ENCODE measurements around the gene ATP5F1A.
"Not testable (repeated sequence)": the region's sequence is repeated elsewhere in the genome, so short reads cannot be mapped to it uniquely, and the experiment has no call there.

Gene ATP5F1A

DNA sequence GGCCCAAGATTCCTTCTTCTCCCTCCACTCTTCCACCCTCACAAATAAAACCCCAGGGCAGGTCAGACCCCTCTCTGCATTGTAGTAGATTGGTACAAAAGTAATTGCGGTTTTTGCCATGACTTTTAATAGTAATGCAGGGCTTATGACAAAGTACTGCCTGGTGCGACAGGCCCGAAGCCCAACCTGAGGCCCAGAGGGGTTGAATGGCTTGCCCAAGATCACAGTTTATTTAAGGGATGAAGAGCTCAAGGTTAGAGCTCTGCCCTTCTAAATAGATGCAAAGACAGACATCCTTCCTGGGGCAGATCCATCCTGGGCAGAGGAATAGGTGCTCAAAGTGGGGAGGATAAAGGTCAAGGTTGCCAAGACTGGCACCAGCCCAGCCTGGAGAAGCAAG, 25.1 kb downstream of the ATP5F1A start:
- no peak for DNase-seq

DNA sequence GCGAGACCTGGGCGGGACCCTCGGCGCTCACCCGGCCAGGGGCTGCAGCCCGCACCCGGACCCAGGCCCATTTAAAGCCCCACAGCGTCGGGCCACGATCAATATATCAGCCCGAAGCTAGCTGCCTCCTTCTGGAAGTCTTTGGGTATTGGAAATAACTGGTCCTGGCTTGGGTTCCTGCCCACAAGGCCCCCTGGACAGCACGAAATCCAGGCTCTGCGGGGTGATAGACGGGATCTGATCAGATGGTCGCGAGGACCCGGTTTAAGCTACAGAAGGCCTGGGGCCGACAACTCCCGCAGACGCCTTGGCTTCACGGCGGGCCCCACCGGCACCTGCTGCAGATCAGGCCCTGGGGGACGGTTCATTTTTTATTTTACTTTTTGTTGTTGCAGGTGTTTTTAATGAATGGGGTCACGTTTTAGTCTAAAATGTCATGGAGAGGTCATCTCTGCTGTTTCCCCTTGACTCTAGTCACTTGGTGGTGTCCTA, 25.7 kb downstream of the ATP5F1A start:
- no peak for DNase-seq

DNA sequence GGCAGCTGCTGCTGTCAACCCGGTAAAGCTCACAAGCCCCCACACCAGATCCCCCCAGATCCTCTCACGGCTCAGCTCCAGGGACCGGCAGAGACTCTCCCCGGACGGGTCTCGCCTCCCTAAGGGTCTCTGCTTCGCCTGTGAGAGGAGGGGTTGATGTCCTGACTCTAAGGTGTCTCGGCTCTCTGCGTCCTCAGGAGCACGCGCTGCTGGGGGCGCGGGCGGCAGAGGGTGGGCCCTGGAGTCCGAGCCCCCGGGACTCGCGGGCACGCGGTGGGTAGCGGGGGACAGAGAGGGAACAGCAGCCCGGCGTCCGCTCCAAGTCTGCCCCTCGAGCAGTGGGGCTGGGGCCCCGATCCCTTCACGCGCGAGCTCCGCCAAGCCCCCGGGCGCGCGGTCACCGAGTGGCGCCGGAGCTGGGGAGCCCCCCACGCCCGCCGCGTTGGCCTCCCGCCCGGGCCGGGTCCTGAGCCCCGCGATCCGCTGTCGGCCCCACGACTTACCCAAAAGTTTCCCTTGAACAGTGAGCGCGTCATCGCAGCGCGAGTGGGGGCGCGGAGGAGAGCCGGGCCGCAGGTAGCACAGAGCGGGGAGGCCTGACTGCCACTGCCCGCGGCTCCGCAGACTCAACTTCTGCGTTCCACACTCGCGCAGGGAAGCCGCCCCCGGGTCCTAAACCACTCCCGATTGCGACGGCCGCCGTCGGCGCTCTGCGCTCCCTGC, 26.3 kb downstream of the ATP5F1A start, which contains the start of gene PSTPIP2:
PSTPIP2 (minus strand) TSS at position 608 of the 723 bp plus-strand sequence; CDS start at position 536, 72 bp downstream.
- DNase-seq, result peak; percentile 79

DNA sequence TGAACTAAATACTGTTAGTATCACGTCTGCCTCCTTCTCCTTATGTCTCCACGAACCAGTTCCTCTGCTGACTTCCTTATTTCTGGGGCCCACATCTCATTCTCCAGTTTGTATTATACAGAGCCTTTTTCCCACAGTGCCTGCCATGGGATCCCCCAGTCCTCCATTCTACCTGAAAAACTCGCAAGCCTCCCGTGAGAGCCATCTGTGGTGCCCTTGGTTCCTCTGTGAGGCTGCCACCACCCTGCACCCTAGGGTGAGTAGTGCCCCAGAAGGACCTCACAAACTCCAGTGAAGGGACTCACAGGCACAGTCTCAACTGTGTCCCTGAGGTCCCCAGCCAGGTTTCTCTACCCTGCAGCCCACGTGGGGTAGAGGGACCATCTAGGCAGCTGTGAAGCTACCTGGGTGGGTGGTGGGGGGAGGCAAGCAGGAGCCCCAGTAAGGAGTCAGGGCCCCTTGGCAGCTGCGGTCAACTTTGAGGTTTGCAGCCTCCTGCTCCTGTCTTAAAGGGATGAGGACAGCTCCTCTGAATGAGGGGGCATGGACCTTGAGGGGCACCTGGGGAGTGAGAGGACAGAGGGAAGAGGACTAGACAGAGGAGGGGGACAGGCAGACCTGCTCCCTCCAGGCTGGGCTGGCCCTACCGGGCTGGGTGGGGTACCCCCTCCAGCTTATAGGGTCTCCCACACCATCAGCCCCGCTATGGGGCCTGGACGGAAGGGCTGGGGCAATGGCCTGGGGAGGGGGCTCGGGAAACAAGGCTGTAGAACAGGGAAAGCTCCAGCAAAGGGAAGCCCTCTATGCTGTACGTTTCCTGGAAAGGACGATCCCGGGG, 27.1 kb downstream of the ATP5F1A start:
- peak; percentile 51 for DNase-seq

DNA sequence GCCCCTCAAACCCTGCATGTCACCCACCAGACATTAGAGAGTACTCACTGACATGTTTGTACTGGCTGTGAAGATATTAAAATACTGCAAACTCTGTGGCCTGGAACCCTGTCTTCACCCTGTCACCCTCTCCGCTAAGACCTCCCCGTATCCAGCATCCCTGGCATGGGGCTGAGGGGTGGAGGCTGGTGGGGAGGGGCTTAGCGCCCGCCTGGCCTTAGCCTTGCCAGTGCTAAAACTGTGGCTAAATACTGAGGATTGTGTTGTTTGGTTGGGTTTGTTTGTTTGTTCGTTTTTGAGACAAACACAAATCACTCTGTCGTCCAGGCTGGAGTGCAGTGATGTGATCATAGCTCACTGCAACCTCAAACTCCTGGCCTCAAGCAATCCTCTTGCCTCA, 27.9 kb downstream of the ATP5F1A start:
- no peak for DNase-seq

DNA sequence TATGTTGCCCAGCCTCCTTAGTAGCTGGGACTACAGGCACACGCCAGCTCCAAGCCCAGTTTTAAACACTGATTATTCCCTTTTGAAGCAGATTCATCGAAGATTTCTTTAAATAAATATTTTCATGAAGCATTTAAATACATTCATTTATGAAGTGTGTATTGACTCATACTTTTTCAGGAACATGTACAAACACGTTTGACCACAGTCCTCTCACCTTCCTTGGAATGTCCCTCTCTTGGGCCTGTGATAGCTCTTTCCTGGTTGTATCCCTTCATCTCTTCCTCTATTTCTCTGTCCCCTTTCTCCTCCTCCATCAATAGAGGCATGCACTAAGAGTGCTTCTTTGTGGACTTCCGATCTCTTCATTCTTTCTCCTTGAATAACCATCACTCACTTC, 28.6 kb downstream of the ATP5F1A start:
- DNase-seq, result no peak

DNA sequence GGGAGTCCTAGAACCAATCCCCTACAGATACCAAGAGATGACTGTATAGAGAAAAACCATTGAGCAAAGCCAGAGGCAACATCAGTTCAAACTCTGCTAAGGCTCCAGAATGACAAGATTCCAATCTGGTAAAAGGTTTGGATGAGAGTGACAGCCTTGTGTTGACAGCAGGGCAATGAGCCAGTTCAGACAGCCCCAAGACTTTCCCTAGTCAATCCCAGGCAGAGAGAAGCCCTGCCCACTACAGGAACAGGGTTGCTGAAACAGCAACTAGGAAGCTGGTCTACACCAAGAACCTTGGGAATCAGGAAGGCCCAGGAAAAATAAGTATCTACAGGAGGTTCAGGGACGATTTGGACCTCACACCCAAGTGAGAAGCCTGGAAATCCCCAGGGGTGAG, 29.3 kb downstream of the ATP5F1A start:
- DNase-seq, result no peak

DNA sequence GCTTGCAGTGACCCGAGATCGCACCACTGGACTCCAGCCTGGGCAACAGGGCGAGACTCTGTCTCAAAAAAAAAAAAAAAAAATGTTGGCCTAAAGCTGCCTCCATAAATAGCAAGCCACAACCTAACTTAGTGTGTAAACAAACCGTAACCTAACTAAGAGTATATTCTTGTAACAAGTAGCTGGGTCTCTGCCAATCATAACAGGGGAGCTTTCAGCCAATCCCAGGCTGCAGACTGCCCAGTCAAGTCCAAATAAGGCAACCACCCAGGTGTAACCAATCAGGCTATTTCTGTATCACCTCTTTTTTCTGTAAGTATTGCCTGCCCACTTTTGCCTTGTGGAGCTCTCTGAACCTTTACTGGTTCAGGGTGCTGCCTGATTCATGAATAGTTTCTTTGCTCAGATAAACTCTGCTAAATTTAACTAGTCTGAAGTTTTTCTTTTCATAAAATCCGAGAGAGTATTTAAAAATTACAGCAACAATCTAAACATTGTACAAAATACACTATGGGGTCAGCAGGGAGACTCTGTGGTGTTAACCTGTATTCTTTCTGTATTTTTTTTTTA, 30.6 kb downstream of the ATP5F1A start:
- no peak for DNase-seq

DNA sequence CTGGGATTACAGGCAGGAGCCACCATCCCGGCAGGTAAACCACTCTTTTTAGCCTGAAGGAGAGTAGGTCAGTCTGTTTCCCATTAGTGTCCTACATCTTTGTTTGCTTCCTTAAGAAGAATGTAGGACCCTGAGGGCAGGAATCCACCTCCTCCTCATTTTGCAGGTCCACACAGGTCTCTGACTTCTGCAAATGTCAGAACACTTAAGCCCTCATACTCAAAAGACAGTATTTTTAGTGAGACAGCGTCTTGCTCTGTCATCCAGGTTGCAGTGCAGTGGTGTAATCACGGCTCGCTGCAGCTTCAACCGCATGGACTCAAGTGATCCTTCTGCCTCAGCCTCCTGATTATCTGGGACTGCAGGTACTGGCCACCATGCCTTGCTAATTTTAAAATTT, 35.3 kb downstream of the ATP5F1A start:
- DNase-seq, result no peak

DNA sequence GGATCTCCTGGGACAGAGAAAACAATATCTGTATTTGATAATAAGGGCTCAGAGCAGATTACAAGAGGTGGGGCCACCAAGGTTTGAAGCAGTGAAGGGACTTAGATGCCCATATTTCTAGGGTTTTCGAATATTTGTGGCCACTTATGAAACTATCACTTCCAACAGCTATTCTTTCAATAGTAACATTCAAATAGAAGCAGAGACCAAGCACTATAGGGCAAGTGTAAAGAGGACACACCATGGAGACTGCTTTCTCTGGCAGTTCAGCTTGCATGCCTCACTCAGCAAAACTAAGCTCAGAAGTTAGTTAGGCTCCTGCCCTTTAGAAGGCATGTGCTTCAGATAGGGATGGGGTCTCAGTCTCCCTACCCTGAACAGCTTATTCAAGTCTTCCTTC, 36.3 kb downstream of the ATP5F1A start:
- no peak for DNase-seq

DNA sequence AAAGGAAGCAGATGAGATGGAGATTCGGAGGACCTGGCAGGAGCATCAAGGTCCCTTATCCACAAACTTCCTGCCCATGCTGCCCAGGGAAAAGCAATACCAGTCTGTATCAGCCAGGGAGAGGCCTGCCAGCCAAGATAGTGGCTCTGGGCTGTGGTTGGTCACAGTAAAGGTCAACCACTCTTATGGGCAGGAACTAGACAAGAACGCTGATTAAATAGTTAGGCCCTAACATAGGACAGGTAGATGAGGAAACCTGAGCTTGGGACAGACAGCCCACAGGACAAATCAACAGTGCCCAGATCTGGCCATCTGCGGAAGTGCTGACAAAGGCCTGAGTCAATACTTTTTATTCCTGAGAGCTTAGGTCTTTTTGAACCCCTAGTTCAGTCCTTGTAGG, 36.7 kb downstream of the ATP5F1A start:
- no peak for DNase-seq

DNA sequence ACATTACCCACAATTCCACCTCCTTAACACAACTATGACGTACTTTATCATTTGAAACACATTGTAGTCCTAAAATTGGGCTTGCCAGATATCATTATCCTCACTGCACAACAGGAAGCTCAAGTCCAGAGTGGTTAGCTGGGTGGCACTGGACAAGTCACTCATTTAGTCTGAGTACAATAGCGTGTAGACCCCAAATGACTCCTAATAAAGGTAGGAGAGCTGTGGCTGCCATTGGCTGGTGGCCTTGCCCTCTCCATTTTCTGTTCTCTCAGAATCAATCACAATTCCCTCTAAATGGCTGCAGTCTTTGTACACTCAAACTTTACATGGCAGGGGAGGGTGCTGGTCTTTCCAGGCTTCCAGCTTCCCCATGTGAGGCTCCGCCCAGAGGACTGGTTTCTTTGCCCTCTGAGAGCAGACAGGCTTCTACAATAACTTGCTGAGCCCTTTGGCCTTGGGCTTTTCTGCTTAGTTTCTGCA, 37.7 kb downstream of the ATP5F1A start:
- no peak for DNase-seq

DNA sequence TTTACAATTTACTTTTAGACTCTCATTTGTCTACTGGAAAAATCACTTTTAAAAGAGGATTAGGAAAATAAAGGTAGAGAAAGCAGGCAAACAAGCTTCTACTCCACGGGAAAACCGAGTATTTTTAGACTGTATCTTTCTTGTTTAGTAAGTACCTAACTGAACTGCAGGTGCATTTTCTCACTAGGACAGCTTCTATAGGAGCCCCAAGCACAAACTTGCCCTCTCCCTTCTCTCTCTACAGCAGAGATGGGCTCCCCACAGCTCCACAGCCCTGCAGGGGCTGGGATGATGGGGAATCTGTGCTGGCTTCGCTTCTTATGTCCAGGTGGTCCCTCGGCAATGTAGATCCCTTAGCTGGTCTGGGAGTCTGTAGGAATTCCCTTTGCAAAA, 42.3 kb downstream of the ATP5F1A start:
- DNase-seq, result no peak

DNA sequence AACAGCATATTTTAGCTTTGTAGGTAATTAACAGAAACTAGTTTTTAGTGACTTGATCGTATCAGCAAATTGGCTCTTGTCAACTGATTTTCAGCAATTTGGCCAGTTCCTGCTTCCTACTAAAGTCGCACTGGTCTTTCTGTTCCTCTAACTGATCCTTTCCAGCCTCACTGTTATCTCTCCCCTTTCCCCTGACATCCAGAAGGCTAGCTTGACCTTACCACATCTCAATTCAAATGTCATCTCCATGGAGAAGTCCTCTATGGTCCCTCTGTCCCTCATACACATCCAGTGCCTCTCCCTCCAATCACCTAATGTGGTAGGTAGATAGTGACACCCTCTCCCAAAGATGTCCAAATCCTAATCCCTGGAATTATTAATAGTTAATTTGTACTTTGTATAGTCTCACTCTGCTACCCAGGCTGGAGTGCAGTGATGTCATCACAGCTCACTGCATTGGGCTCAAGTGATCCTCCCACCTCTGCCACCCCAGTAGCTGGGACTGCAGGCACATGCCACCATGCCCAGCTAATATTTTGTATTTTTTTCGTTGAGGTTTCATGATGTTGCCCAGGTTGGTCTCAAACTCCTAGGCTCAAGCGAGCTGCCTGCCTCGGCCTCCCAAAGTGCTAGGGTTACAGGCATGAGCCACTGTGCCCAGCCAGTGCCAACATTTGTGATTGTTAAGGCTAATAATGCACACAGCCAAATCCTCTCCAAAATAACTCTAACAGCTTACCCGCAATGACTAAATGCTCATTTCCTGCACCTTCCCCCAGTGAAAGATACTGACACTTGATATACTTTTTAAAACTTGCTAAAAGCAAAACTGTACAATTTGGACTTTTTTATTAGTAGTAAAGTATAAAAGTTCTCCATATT, 42.9 kb downstream of the ATP5F1A start:
- no peak for DNase-seq

DNA sequence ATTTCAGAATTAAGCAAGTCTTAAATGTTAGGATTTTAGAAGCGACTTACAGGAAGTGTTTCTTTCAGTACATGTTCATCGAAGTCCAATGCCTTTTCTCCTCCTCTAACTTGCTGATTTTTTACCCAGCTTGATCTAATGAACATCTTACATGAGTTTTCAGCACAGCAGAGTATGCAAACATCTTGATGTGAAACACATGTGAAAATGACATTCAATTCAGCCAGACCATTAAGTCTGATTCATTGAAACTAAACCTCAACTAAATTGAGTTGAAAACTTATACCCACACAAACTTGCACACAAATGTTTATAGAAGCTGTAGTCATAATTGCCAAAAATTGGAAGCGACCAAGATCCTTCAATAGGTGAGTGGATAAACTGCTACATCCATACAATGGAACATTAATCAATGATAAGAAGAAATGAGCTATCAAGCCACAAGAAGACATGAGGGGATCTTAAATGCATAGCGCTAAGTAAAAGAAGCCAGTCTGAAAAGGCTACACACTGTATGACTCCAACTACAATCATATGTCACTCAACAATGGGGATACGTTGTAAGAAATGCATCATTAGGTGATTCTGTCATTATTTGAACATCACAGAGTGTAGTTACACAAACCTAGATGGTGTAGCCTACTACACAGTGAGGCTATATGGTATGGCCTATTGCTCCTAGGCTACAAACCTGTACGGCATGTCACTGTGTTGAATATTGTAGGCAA, 44.6 kb downstream of the ATP5F1A start:
- no peak for DNase-seq

DNA sequence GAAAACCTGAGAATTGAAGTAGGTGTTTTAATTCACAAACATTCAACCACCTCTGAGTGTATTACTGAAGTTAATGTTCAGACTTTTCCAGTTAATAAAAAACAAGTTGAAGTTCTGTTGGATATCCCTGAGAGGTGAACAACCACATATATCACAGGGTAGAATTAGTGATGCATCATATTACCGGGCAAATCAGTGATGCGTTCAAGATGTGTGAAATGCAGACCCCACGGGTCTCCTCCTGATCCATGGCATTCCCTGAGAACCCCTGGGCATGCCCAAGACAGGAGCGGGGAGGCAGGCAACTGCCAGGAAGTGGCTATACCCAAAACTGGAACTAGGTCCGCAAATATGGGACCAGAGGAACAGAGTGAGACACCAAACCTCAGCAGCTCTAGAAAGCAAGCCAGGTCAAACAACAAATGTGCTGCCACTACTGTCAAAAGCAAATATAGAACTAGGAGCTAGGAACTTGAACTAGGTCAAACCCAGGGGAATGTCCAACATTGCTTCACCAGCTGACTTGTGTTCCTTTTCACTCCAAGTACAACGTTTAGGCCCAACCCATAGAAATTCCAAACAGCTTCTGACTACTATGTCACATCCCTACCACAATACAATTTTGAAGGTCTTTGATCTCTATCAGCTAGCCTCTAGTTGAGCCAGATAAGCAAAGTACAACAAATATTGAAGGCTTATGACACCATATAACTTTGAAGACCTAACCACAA, 46.2 kb downstream of the ATP5F1A start:
- DNase-seq, result no peak

DNA sequence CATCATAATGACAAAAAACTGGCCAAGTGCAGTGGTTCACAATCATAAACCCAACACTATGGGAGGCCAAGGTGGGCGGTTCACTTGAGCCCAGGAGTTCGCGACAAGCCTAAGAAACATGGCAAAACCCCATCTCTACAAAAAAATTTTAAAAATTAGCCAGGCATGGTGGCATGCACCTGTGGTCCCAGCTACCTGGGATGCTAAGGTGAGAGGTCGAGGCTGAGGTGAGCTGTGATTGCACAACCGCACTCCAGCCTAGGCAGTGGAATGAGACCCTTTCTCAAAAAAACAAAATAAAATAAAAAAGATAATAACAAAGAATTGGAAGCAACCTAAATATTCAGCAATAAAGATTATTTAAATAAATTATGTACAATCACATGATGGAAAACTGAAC, 47.8 kb downstream of the ATP5F1A start:
- no peak for DNase-seq

DNA sequence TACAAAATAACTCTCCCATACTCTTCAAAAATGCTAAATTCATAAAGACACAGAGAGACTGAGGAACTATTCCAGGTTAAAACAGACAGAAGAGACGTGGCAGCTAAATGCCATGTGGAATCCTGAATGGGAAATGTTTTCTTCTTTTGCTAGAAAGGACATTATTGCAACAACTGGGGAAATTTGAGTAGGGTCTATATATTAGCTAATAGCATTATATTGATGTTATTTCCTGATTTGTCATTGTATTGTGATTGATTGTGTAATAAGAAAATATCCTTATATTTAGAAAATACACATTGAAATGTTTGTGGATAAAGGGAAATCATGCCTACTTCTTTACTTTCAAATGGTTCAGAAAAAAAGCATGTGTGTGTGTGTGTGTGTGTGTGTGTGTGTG, 49.5 kb downstream of the ATP5F1A start:
- no peak for DNase-seq

DNA sequence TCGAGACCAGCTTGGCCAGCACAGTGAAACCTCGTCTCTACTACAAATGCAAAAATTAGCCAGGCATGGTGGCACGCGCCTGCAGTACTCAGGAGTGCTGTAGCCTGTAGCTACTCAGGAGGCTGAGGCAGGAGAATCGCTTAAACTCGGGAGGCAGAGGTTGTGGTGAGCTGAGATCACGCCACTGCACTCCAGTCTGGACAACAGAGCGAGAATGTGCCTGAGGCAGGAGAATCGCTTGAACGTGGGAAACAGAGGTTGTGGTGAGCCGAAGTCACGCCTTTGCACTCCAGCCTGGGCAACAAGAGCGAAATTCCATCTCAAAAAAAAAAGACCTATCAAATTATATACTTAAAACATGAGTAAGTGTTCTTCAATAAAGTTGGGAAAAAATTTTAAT, 50.7 kb downstream of the ATP5F1A start:
- DNase-seq, result not testable (repeated sequence)

DNA sequence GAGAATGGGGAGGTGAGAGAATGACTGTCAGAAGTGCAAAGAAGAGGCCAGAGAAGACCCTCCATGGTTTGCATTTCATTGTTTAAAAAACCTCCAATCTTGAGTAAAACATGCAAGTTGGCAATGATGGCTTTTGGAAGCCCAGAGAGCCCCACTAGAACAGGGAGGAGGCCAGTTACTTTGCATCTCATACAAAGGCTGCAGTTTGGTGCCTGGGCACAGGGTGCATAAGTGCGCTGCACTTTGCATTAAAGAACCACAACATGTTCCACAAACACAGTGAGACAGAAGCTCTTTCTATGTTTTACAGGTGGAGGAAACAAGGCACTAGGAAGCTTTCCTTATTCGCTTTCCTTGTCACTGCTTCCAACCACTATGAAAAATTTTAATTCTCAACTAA, 51.4 kb downstream of the ATP5F1A start:
- DNase-seq, result no peak

DNA sequence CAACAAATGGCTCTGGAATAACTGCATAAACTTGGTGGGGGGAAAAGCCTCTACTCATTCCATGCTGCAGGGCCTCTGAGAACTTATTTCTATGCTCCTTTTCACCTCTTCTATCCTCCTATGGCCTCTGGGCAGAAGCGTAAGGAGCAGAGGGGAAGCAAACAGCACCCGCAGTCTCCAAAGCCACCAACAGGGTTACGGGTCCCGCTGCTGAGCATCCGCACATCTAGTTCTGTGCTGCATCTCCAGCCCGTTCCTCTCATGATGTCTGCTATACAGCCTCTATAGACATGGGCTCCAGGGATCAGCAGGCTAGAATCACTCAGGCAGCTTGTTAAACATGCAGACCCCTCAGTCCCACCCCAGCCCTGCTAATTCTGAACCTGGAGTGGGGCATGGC, 52.0 kb downstream of the ATP5F1A start:
- DNase-seq, result no peak

All from stimulated activated CD8-positive, alpha-beta memory T cell treated with anti-CD3 and anti-CD28 coated beads, Interleukin-4, amount 100 ng/mL, for 48 hours (primary cell).